Nephron progenitor cell (in vitro differentiated cells): ENCODE measurements around the gene ITGB8.

ENCODE experiments used
- DNase-seq: peaks from one replicate; pipeline ENCODE4 v3.0.0; 2021
- H3K27ac Mint-ChIP-seq: 2 replicates; pipeline ENCODE4 v1.8.0; 2021; ENCODE audit warnings: mild to moderate bottlenecking, moderate library complexity, mixed read lengths
- H3K27me3 Mint-ChIP-seq: 2 replicates; pipeline ENCODE4 v1.8.0; 2021; ENCODE audit warnings: mild to moderate bottlenecking, low read depth, mixed read lengths; ENCODE audit not compliant: poor library complexity
- H3K36me3 Mint-ChIP-seq: 2 replicates; pipeline ENCODE4 v1.8.0; 2021; ENCODE audit warnings: low read depth, mixed read lengths
- H3K4me1 Mint-ChIP-seq: 2 replicates; pipeline ENCODE4 v1.8.0; 2021; ENCODE audit warnings: mixed read lengths
- H3K4me3 Mint-ChIP-seq: 2 replicates; pipeline ENCODE4 v1.8.0; 2021; ENCODE audit warnings: mild to moderate bottlenecking, moderate library complexity, mixed read lengths
- H3K9me3 Mint-ChIP-seq: 2 replicates; pipeline ENCODE4 v1.8.0; 2021; ENCODE audit warnings: mild to moderate bottlenecking, moderate library complexity, mixed read lengths
- TF ChIP-seq, protein P1 (sequence below): fragments of 200-600 bp; sonication (generic); IDR thresholded peaks from 2 replicates; pipeline ENCODE4 v1.5.0; 2021; ENCODE audit warnings: antibody characterized with exemption

ITGB8 gene

DNA sequence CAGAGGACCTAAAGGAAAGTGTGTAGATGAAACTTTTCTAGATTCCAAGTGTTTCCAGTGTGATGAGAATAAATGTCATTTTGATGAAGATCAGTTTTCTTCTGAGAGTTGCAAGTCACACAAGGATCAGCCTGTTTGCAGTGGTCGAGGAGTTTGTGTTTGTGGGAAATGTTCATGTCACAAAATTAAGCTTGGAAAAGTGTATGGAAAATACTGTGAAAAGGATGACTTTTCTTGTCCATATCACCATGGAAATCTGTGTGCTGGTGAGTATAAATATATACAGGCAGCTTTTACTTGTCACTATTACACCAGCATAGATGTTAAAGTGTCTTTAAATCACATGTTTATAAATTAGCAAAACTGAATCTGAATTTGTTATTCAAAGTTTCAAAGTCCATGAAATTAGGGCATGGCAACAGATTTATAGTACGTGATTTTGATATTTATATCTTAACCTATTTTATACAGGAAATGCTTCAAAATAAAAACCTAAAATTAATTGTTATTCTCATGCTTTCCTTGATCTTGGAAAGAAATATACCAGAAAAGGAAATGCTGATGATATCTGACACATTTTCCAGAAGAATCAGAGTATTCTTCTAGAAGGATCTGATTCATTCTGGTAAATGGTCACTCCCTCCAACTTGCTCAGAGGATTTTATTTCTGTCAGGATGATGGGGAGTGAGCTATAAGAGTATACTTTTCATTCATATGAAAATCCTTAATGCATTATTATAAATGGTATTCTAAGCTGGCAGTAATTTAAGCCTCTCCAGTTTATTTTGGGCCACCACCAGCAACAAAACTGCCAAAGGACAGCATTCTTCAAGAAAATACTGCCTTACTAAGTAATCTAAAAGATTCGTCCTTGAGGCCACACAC lies 71.4 kb downstream of the ITGB8 start:
- Mint-ChIP-seq H3K4me3 (no peak overlapping the region), H3K4me1 (peaks cover 4% of the 10 kb centered on the region), H3K27me3 (no peaks in the 10 kb centered on the region), H3K27ac (no peak overlapping the region), H3K36me3 (peaks cover 42% of the 10 kb centered on the region), H3K9me3 (no peaks in the 10 kb centered on the region)
- TF ChIP-seq, protein P1, sequence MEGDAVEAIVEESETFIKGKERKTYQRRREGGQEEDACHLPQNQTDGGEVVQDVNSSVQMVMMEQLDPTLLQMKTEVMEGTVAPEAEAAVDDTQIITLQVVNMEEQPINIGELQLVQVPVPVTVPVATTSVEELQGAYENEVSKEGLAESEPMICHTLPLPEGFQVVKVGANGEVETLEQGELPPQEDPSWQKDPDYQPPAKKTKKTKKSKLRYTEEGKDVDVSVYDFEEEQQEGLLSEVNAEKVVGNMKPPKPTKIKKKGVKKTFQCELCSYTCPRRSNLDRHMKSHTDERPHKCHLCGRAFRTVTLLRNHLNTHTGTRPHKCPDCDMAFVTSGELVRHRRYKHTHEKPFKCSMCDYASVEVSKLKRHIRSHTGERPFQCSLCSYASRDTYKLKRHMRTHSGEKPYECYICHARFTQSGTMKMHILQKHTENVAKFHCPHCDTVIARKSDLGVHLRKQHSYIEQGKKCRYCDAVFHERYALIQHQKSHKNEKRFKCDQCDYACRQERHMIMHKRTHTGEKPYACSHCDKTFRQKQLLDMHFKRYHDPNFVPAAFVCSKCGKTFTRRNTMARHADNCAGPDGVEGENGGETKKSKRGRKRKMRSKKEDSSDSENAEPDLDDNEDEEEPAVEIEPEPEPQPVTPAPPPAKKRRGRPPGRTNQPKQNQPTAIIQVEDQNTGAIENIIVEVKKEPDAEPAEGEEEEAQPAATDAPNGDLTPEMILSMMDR: no peak
- DNase-seq: no peak

DNA sequence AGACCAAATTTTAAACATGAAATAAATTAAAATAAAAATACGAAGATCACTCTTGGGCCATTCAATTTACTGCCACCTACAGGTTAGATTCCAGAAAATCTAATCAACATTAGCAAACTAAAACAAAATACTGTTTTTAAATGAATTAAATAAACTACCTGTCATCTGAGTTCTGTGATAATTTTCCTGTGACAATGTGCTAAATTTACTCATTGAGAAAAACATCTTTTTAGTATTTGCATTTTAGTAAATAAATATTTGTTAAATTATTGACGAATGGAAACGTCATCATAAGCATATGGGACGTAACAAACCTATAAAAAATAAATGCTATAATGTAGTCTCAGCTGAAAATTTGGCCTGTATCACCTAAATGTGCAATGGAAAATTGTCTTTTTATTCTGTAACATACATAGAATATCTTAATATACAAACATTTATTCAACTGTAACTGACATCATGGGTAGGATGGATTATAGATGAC lies 72.1 kb downstream of the ITGB8 start:
- H3K27me3 Mint-ChIP-seq: no peaks in the 10 kb centered on the region
- TF ChIP-seq, protein P1: no peak
- H3K4me3 Mint-ChIP-seq: no peak overlapping the region
- H3K4me1 Mint-ChIP-seq: peaks cover 4% of the 10 kb centered on the region
- no peak for DNase-seq
- no peak overlapping the region for H3K27ac Mint-ChIP-seq
- peaks cover 37% of the 10 kb centered on the region for H3K36me3 Mint-ChIP-seq
- no peaks in the 10 kb centered on the region for H3K9me3 Mint-ChIP-seq

DNA sequence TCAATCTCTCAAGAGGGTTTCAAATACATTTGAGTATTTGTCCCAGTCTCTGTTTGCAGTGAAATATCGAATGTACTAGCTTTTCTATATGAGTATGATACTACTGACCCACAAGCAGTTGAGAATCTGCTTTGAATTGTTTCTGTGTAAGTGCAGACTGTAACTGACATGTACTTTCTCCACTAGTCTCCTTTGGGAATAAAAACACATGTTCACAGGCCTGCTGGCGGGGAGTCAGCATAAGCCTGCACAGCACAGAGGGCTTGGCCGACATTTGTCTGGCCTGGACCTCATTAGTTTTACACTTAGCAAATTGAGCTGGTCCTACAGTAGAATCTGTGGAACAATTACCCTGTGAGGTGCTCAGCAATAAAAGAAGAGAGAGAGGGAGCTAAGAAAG lies 72.6 kb downstream of the ITGB8 start:
- Mint-ChIP-seq H3K4me1 (peaks cover 4% of the 10 kb centered on the region), H3K4me3 (no peak overlapping the region), H3K27ac (peak overlapping the region; percentile 92), H3K36me3 (peaks cover 39% of the 10 kb centered on the region), H3K27me3 (no peaks in the 10 kb centered on the region), H3K9me3 (no peaks in the 10 kb centered on the region)
- DNase-seq: no peak
- TF ChIP-seq, protein P1: no peak

DNA sequence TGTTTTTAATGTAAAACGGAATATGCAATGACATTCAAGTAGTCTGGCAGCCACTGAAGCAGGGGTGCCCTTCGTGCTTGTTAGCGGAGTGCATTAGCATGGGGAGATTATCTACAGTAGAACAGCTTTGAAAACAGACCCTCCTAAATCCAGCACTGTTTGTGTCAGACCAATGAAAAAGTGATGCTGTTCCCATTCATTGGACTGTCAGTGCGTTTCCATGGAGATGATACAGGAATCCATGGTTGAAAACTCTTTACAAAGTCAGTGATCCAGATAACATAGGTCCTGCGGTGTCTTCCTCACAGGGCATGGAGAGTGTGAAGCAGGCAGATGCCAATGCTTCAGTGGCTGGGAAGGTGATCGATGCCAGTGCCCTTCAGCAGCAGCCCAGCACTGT lies 73.6 kb downstream of the ITGB8 start:
- Mint-ChIP-seq H3K4me3 (no peak overlapping the region), H3K27me3 (no peaks in the 10 kb centered on the region), H3K36me3 (peaks cover 33% of the 10 kb centered on the region), H3K9me3 (no peaks in the 10 kb centered on the region), H3K27ac (no peak overlapping the region), H3K4me1 (peaks cover 4% of the 10 kb centered on the region)
- TF ChIP-seq, protein P1: no peak
- DNase-seq: no peak

DNA sequence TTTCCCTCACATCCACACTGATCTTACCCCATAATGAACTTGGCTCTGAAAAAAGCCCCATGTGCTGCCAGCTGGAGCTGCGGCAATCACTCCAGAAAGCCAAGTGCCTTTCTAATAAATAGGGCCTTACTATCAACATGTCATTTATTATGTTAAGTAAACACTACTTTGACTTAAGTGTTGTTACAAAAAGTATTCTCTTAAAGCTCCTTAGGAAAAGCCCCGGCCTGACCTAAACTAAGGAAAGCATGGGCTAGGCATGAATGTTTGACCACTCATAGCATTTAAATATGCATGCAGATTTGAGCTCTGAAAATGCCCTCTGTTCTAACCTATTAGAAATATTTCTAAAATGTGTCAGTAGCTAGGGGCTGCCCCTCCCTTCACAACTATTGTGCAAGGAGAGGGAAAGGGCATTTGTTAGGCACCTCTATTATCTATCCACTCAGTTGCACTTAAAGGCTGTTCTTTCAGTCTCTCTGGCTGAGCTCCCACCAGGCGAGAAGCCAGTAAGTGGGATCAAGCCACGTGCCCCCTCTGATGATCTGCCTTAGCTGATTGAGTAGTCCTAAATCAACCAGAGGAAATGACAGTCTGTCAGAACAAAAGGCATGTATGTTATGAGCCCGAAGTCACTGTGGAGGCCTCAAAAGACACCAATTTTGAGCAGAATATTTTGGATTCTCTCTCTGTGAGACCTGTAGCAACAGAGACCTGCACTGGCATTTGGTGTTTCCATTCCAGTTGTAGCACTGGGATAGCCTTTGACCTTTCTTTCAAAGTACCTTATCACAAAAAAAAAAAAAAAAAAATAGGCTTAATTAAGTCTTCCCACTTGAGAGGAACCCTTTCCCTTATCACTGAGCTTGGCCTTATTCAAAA lies 77.1 kb downstream of the ITGB8 start:
- H3K27me3 Mint-ChIP-seq: no peaks in the 10 kb centered on the region
- TF ChIP-seq, protein P1: no peak

More for the DNA sequence above, 77.1 kb downstream of the ITGB8 start:
- H3K27ac Mint-ChIP-seq: peak overlapping the region; percentile 72
- DNase-seq: no peak
- H3K4me3 Mint-ChIP-seq: no peak overlapping the region
- peaks cover 44% of the 10 kb centered on the region for H3K36me3 Mint-ChIP-seq
- peaks cover 4% of the 10 kb centered on the region for H3K4me1 Mint-ChIP-seq
- no peaks in the 10 kb centered on the region for H3K9me3 Mint-ChIP-seq
